Stomach smooth muscle (tissue), 2 donors: ENCODE measurements around the gene CDK11B.

Experiments
- H3K27ac ChIP-seq: one replicate; pipeline ENCODE4 v1.7.0; 2013; ENCODE audit warnings: mild to moderate bottlenecking, low read length, inconsistent platforms
- H3K27me3 ChIP-seq, 2 donors: one replicate each; pipeline ENCODE4 v1.7.0; 2013; ENCODE audit warnings: low read length in 2 of 2; ENCODE audit not compliant: insufficient read depth in 2 of 2, control insufficient read depth in 1 of 2
- H3K36me3 ChIP-seq, 2 donors: one replicate each; pipeline ENCODE4 v1.7.0; 2013; ENCODE audit warnings: low read length in 2 of 2; ENCODE audit not compliant: control insufficient read depth in 2 of 2, insufficient read depth in 2 of 2
- H3K4me1 ChIP-seq: one replicate; pipeline ENCODE4 v1.7.0; 2013; ENCODE audit warnings: low read length; ENCODE audit not compliant: control insufficient read depth, insufficient read depth
- H3K4me3 ChIP-seq, 2 donors: one replicate each; pipeline ENCODE4 v1.7.0; 2013; ENCODE audit warnings: low read length in 2 of 2
- H3K9ac ChIP-seq, 2 donors: one replicate each; pipeline ENCODE4 v1.7.0; 2013; ENCODE audit warnings: low read length in 2 of 2, mild to moderate bottlenecking in 1 of 2
- H3K9me3 ChIP-seq, 2 donors: one replicate each; pipeline ENCODE4 v1.7.0; 2013; ENCODE audit warnings: low read length in 2 of 2; ENCODE audit not compliant: control insufficient read depth in 2 of 2
- donor health status: healthy.
- donor health status: Pancreatic carcinoma.

The CDK11B gene

DNA sequence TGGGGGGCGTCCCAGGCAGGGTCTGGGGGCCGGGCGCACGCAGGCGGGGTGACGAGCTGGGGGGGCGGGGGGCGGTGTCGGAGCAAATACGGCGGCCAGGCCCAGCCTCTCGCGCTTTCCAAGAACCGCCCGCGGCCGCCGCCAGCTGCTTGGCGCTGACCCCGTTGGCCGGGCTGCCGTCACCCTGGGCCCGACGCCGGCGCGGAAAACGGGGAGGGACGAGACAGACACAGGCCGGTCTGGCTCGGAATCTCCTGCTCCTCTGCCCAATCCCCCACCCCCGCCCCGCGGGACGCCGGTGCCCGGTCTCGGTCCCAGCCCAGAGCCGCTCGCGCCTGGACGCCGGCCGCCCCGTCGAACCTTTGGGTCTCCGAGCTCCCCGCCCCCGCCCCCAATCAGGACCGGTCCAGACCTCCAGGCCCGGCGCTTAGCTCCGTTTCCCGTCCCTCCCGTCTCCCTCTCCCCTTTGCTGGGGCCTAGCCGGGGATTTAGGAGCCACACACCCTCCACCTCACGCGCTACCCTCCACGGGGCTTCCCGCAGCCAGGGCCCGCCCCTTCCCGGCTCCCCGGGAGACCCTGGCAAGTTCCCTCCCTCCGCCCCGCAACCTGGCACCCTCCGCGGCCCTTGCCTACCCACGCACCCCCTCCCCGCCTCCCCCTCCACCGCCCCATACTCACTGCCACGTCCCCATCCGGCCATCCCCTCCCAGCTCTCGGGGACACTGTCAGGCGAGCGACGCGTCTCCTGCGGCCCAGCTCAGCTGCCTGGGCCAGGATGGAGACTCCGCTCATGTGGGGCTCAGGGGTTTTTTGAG, 27.6 kb downstream of the CDK11B start:
- H3K4me3 ChIP-seq, result peak overlapping the region in 1 of 2 donors; percentile 35
- no peak overlapping the region for H3K9ac ChIP-seq
- no peak overlapping the region for H3K27ac ChIP-seq
- peaks cover 0 to 24% of the 10 kb centered on the region in 2 donors for H3K27me3 ChIP-seq
- no peaks in the 10 kb centered on the region for H3K9me3 ChIP-seq
- H3K4me1 ChIP-seq, result peaks cover 6% of the 10 kb centered on the region
- peaks cover 3 to 4% of the 10 kb centered on the region in 2 donors for H3K36me3 ChIP-seq

GRCh38 chr1:1630191-1630964, 28.4 kb downstream of the CDK11B start:
- peaks cover 6% of the 10 kb centered on the region for H3K4me1 ChIP-seq
- H3K9ac ChIP-seq, result no peak overlapping the region
- H3K9me3 ChIP-seq, result no peaks in the 10 kb centered on the region
- H3K27me3 ChIP-seq, result peaks cover 0 to 24% of the 10 kb centered on the region in 2 donors
- H3K27ac ChIP-seq, result no peak overlapping the region
- H3K36me3 ChIP-seq, result peaks cover 3 to 4% of the 10 kb centered on the region in 2 donors
- H3K4me3 ChIP-seq, result no peak overlapping the region

DNA sequence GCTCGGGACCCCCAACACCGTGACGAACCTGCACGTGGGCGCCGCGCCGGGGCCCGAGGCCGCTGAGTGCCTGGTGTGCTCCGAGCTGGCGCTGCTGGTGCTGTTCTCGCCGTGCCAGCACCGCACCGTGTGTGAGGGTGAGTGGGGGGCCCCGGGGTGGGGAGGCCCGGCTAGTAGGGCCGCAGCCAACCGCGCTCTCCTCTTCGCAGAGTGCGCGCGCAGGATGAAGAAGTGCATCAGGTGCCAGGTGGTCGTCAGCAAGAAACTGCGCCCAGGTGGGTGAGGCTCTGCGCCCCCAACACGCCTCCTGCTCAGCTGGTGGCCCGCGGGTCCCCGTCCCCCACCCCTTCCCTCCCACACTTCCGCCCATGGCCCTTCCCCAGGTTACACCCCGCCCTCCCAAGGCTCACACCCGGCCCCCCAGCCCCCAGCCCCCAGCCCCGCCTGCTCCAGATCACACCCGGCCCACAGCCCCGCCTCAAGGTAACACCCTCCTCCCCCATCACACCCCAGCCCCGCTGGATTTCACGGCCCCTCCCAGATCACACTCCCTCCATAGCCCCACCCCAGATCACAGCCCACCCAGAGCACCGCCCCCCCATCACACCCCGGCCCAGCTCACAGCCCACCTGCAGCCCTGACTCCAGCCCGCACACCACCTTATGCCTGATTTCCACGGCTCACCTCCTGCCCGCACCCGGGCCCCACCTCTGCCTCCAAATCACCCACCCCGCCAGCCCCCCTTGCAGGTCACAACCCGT, 29.2 kb downstream of the CDK11B start:
- Histone ChIP-seq H3K9ac (no peak overlapping the region), H3K27me3 (peaks cover 0 to 24% of the 10 kb centered on the region in 2 donors), H3K4me3 (no peak overlapping the region), H3K27ac (no peak overlapping the region), H3K36me3 (peaks cover 3 to 4% of the 10 kb centered on the region in 2 donors), H3K9me3 (no peaks in the 10 kb centered on the region), H3K4me1 (peaks cover 6% of the 10 kb centered on the region)

DNA sequence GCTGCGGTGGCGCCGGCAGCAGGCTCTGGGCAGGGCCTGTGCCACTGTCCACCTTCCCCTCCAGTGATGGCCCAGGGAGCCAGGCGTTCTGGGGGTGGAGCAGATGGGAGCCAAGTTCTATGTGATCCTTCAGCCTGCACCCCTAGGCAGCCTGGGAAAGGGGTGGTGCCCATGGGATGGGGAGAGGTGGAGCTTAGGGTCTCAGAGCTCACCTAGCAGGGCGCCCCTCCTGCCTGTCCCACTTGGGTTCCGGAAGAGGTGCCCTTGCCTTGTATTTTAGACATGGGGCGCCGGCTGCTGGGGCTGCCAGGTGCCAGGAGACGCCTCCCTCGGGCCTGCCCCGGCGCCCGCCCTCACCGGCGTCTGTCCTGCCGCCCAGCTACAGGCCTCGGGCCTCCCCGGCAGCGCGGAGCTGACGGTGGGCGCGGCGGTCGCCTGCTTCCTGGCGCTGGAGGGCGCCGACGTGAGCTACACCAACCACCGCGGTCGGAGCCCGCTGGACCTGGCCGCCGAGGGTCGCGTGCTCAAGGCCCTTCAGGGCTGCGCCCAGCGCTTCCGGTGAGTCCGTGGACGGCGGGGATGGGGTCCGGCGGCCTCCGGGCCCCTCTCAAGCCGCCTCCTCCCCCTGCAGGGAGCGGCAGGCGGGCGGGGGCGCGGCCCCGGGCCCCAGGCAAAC, 29.9 kb downstream of the CDK11B start:
- peaks cover 0 to 24% of the 10 kb centered on the region in 2 donors for H3K27me3 ChIP-seq
- peaks cover 3 to 4% of the 10 kb centered on the region in 2 donors for H3K36me3 ChIP-seq
- H3K27ac ChIP-seq, result no peak overlapping the region
- no peak overlapping the region for H3K9ac ChIP-seq
- H3K4me1 ChIP-seq, result peaks cover 6% of the 10 kb centered on the region
- H3K4me3 ChIP-seq, result no peak overlapping the region
- H3K9me3 ChIP-seq, result no peaks in the 10 kb centered on the region

DNA sequence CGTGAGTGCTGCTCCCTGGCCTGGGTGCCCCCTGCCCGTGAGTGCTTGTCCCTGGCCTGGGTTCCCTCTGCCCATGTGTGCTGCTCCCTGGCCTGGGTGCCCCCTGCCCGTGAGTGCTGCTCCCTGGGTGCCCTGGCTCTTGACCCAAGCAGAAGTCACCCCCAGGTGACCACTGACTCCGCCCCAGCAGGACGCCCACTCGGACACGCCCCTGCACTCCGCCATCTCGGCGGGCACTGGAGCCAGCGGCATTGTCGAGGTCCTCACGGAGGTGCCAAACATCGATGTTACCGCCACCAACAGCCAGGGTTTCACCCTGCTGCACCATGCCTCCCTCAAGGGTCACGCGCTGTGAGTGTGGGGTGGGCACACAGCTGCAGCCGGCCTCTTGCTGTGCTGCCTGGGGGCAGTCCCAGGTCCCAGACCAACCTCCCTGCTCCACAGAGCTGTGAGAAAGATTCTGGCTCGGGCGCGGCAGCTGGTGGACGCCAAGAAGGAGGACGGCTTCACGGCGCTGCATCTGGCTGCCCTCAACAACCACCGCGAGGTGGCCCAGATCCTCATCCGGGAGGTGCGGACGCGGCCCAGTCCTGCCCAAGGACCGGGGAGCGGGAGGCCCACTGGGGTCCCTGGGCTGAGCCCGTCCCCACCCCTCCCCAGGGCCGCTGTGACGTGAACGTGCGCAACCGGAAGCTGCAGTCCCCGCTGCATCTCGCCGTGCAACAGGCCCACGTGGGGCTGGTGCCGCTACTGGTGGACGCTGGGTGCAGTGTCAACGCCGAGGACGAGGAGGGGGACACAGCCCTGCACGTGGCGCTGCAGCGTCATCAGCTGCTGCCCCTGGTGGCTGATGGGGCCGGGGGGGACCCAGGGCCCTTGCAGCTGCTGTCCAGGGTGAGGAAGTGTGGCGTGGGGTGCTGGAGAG, 30.7 kb downstream of the CDK11B start:
- Histone ChIP-seq H3K4me3 (no peak overlapping the region), H3K36me3 (peaks cover 3 to 4% of the 10 kb centered on the region in 2 donors), H3K27me3 (peaks cover 0 to 24% of the 10 kb centered on the region in 2 donors), H3K9me3 (no peaks in the 10 kb centered on the region), H3K4me1 (peaks cover 6% of the 10 kb centered on the region), H3K9ac (no peak overlapping the region), H3K27ac (no peak overlapping the region)

DNA sequence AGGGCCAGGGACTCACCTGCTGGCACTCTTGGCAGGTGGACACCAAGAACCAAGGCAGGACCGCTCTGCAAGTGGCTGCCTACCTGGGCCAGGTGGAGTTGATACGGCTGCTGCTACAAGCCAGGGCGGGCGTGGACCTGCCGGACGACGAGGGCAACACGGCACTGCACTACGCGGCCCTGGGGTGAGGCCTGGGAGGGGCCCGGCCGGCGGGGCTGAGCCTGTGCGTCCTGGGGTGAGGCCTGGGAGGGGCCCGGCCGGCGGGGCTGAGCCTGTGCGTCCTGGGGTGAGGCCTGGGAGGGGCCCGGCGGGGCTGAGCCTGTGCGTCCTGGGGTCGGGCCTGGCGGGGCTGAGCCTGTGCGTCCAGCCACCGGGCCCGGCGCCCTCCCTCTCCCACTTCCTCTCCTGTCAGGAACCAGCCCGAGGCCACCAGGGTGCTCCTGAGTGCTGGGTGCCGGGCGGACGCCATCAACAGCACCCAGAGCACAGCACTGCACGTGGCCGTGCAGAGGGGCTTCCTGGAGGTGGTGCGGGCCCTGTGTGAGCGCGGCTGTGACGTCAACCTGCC, 31.5 kb downstream of the CDK11B start:
- Histone ChIP-seq H3K27ac (no peak overlapping the region), H3K4me1 (peaks cover 6% of the 10 kb centered on the region), H3K27me3 (peaks cover 0 to 24% of the 10 kb centered on the region in 2 donors), H3K4me3 (no peak overlapping the region), H3K36me3 (peaks cover 3 to 4% of the 10 kb centered on the region in 2 donors), H3K9me3 (no peaks in the 10 kb centered on the region), H3K9ac (no peak overlapping the region)

DNA sequence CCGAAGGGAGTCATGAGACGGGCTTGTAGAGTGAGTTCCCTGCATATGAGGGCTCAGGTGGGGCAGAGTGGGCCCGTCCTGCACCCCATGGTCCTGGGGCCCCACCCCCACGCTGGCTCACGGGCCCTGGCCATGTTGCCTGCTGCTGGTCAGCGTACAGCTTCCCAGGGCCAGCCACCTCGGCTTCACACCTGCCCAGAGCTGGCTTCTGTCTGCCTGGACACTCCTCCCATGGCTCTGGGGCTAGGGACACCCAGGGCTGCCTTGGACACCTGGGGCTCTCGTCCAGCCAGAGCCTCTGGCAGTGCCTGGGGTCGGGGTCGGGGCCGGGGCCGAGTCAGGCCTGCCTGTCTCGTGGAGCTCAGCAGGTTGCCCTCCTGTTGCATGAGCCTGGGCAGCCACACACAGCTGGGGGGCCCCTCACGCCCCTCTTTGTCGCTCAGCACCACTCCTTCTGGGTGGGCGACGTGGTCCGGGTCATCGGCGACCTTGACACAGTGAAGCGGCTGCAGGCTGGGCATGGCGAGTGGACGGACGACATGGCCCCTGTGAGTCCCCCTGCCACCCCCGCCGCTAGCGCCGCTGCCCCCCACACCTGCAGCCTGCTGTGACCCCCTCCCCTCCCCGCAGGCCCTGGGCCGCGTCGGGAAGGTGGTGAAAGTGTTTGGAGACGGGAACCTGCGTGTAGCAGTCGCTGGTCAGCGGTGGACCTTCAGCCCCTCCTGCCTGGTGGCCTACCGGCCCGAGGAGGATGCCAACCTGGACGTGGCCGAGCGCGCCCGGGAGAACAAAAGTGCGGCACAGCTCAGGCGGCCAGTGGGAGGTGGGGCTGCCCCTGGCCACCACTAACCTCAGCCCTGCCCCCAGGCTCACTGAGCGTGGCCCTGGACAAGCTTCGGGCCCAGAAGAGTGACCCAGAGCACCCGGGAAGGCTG, 32.3 kb downstream of the CDK11B start:
- H3K9me3 ChIP-seq, result no peaks in the 10 kb centered on the region
- peaks cover 0 to 16% of the 10 kb centered on the region in 2 donors for H3K27me3 ChIP-seq
- no peak overlapping the region for H3K4me3 ChIP-seq
- peaks cover 2% of the 10 kb centered on the region for H3K4me1 ChIP-seq
- H3K36me3 ChIP-seq, result peaks cover 3 to 4% of the 10 kb centered on the region in 2 donors
- no peak overlapping the region for H3K9ac ChIP-seq
- no peak overlapping the region for H3K27ac ChIP-seq

GRCh38 chr1:1625824-1626206, 33.0 kb downstream of the CDK11B start:
- peaks cover 2% of the 10 kb centered on the region for H3K4me1 ChIP-seq
- no peak overlapping the region for H3K4me3 ChIP-seq
- peaks cover 3 to 4% of the 10 kb centered on the region in 2 donors for H3K36me3 ChIP-seq
- H3K9ac ChIP-seq, result no peak overlapping the region
- peaks cover 0 to 11% of the 10 kb centered on the region in 2 donors for H3K27me3 ChIP-seq
- no peak overlapping the region for H3K27ac ChIP-seq
- no peaks in the 10 kb centered on the region for H3K9me3 ChIP-seq

DNA sequence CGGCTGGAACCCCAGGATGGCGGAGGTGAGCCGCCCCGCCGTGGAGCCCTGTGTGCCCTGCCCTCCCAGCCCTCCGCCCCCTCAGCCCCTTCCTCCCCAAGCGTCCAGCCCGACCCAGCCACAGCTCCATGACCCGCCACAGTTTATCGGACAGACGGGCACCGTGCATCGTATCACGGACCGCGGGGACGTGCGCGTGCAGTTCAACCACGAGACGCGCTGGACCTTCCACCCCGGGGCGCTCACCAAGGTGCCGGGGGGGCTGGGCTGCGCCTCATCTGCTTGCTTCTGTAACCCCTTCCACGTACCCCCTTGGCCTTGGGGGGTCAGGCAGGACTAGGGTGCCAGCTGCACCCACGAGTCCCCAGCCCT, 33.4 kb downstream of the CDK11B start:
- H3K4me3 ChIP-seq, result no peak overlapping the region
- H3K9me3 ChIP-seq, result no peaks in the 10 kb centered on the region
- no peak overlapping the region for H3K27ac ChIP-seq
- H3K27me3 ChIP-seq, result peaks cover 0 to 7% of the 10 kb centered on the region in 2 donors
- peaks cover 3 to 4% of the 10 kb centered on the region in 2 donors for H3K36me3 ChIP-seq
- no peak overlapping the region for H3K9ac ChIP-seq
- no peaks in the 10 kb centered on the region for H3K4me1 ChIP-seq
